SU-DHL-6 (cell line): ENCODE measurements around the gene GPR176.
A peak's percentile ranks its signal among the peaks of the same experiment; 100 is the strongest.

Experiments
- H2AFZ ChIP-seq: fragments of 200-600 bp; sonication (generic); 2 replicates; pipeline ENCODE4 v1.6.1; 2014; ENCODE audit warnings: low read depth, mild to moderate bottlenecking, moderate library complexity, mixed read lengths, antibody characterized with exemption, low read length; ENCODE audit not compliant: severe bottlenecking
- H3F3A ChIP-seq: fragments of 200-600 bp; shearing (Covaris generic); 2 replicates; pipeline ENCODE4 v1.6.0; 2016; ENCODE audit warnings: antibody characterized with exemption, mild to moderate bottlenecking; ENCODE audit not compliant: insufficient read depth
- H3K27ac ChIP-seq: fragments of 200-600 bp; sonication (generic); 2 replicates; pipeline ENCODE4 v1.5.1; 2016; ENCODE audit warnings: low read depth, mild to moderate bottlenecking, low read length, moderate library complexity, mixed read lengths
- H3K27me3 ChIP-seq: fragments of 200-600 bp; sonication (generic), shearing (Covaris generic); 2 replicates; pipeline ENCODE4 v1.6.0; 2014; ENCODE audit warnings: mild to moderate bottlenecking, low read length
- H3K36me3 ChIP-seq: fragments of 200-600 bp; sonication (generic); 2 replicates; pipeline ENCODE4 v1.6.1; 2014; ENCODE audit warnings: mild to moderate bottlenecking, low read length, mixed read lengths
- H3K4me2 ChIP-seq: fragments of 300-600, 200-600 bp; shearing (Covaris generic), sonication (generic); 2 replicates; pipeline ENCODE4 v1.6.0; 2014; ENCODE audit warnings: low read length, low read depth, mild to moderate bottlenecking; ENCODE audit not compliant: poor library complexity, severe bottlenecking
- H3K4me3 ChIP-seq: fragments of 200-600 bp; sonication (generic); 2 replicates; pipeline ENCODE4 v1.5.1; 2014; ENCODE audit warnings: antibody characterized with exemption, low read length, mild to moderate bottlenecking, mixed read lengths; ENCODE audit not compliant: insufficient read depth, poor library complexity, severe bottlenecking
- H3K79me2 ChIP-seq: fragments of 200-600 bp; sonication (generic); 2 replicates; pipeline ENCODE4 v1.6.1; 2014; ENCODE audit warnings: mild to moderate bottlenecking, low read length, moderate library complexity; ENCODE audit not compliant: insufficient read depth
- H3K9ac ChIP-seq: fragments of 200-600 bp; sonication (generic); 2 replicates; pipeline ENCODE4 v1.7.0; 2014; ENCODE audit warnings: mild to moderate bottlenecking, low read length
- H3K9me2 ChIP-seq: fragments of 200-600 bp; sonication (generic); replicated peaks from 2 replicates; pipeline ENCODE4 v1.6.1; 2014; ENCODE audit warnings: low read length; ENCODE audit not compliant: insufficient read depth
- H3K9me3 ChIP-seq: fragments of 200-600 bp; sonication (generic); 2 replicates; pipeline ENCODE4 v1.6.1; 2014; ENCODE audit warnings: low read length, mixed read lengths; ENCODE audit not compliant: insufficient read depth
- H4K20me1 ChIP-seq: fragments of 200-600 bp; sonication (generic); 2 replicates; pipeline ENCODE4 v1.6.1; 2014; ENCODE audit warnings: low read depth, mild to moderate bottlenecking, antibody characterized with exemption, low read length, moderate library complexity, mixed read lengths
- EZH2phosphoT487 ChIP-seq: fragments of 200-600 bp; sonication (generic), shearing (Covaris generic); conservative IDR thresholded peaks from 2 replicates; pipeline ENCODE4 v1.6.1; 2018; ENCODE audit warnings: mild to moderate bottlenecking, antibody characterized with exemption, low read length, moderate library complexity, mixed read lengths
- TF ChIP-seq, protein P1 (sequence below): fragments of 200-600 bp; sonication (generic); IDR thresholded peaks from one replicate; pipeline ENCODE4 v1.5.1; 2017; ENCODE audit warnings: antibody characterized with exemption, mild to moderate bottlenecking, low read length, moderate library complexity; ENCODE audit not compliant: insufficient read depth, poor library complexity, severe bottlenecking

Gene GPR176

DNA sequence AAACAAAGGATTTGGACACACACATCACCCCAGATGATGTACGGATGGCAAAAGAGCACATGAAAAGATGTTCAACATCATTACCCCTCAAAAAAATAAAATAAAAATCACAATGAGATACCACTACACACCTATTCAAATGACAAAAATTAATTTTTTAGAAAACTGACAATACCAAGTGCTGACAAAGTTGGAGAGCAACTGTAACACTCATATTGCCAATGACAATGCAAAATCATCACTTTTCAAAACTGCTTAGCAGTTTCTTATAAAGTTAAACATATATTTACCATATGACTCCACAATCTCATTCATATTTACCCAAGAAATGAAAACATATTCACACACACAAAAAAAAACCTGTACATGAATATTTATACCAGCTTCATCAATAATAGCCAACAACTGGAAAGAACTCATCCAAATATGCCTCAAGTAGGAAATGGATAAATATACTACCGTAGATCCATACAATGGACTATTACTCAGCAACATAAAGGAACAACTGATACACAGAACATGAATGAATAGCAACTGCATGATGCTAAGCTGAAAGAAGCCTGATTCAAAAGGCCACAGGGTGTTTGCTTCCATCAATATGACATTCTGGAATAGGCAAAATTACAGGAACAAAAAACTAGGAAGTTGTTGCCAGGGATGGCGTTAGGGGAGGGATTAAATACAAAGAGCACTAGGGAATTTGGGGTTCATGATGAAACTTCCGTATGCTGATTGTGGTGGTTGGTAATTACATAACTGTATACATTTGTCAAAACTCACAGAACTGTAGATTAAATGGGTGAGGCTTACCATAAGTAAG lies 138.7 kb downstream of the GPR176 start:
- no peak overlapping the region for H3K27ac ChIP-seq

DNA sequence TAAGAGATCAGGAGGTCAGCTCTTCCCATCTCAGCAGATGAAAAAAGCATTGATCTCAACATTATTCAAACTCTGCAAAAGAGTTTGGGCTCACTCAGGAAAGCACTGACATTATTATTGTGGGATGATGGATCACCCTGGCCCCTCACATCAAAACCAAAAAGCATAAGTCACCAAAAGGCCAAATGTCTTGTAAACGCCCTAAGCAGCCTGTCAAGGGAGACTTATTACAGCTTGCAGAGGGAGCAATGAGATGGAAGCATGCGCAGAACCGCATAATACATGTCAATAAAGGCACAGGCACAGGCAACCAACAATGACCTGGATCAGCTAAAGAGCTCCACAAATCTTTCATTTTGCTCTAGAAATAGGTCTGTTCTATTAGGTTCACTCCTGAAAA lies 142.0 kb downstream of the GPR176 start:
- H3K36me3 ChIP-seq: no peaks in the 10 kb centered on the region
- H3K4me2 ChIP-seq: no peak overlapping the region
- TF ChIP-seq, protein P1, sequence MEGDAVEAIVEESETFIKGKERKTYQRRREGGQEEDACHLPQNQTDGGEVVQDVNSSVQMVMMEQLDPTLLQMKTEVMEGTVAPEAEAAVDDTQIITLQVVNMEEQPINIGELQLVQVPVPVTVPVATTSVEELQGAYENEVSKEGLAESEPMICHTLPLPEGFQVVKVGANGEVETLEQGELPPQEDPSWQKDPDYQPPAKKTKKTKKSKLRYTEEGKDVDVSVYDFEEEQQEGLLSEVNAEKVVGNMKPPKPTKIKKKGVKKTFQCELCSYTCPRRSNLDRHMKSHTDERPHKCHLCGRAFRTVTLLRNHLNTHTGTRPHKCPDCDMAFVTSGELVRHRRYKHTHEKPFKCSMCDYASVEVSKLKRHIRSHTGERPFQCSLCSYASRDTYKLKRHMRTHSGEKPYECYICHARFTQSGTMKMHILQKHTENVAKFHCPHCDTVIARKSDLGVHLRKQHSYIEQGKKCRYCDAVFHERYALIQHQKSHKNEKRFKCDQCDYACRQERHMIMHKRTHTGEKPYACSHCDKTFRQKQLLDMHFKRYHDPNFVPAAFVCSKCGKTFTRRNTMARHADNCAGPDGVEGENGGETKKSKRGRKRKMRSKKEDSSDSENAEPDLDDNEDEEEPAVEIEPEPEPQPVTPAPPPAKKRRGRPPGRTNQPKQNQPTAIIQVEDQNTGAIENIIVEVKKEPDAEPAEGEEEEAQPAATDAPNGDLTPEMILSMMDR: no peak
- no peak for TF ChIP-seq EZH2phosphoT487

More for the DNA sequence above, 138.7 kb downstream of the GPR176 start:
- no peak overlapping the region for H3K9ac ChIP-seq
- H4K20me1 ChIP-seq: no peaks in the 10 kb centered on the region
- peak overlapping the region; percentile 59 for H3K4me2 ChIP-seq
- H3K9me2 ChIP-seq: no peaks in the 10 kb centered on the region
- H3K9me3 ChIP-seq: no peaks in the 10 kb centered on the region
- no peaks in the 10 kb centered on the region for H3K36me3 ChIP-seq
- no peaks in the 10 kb centered on the region for H3K27me3 ChIP-seq
- H3K79me2 ChIP-seq: no peaks in the 10 kb centered on the region
- TF ChIP-seq, protein P1: no peak
- no peak for TF ChIP-seq EZH2phosphoT487
- H3K4me3 ChIP-seq: no peak overlapping the region
- peak overlapping the region; percentile 89 for H2AFZ ChIP-seq
- peaks cover 4% of the 10 kb centered on the region; the same call in 1 of the 2 replicates for H3F3A ChIP-seq

DNA sequence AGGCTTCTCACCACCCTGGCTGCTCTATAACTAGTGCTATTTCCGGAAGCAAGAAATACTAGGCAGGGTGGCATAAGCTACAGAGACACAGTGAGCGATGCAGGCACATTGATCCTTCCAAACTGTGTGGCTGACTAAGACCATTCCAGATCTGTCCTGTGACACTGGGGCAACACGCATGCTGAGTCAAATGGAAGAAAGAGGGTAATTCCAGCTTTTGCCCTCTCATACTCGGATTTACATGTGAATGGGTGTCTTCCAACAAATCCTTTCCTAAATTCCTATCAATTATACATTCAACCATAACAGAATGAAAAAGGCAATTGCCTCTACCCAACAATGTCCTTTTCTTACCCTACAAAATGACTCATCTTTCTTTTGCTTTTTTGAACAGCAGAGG lies 142.6 kb downstream of the GPR176 start:
- no peak overlapping the region for H3K4me2 ChIP-seq
- H4K20me1 ChIP-seq: no peaks in the 10 kb centered on the region
- no peaks in the 10 kb centered on the region for H3K79me2 ChIP-seq
- no peaks in the 10 kb centered on the region for H3K27me3 ChIP-seq
- H2AFZ ChIP-seq: no peak overlapping the region
- no peaks in the 10 kb centered on the region for H3K36me3 ChIP-seq
- no peaks in the 10 kb centered on the region for H3F3A ChIP-seq
- H3K9ac ChIP-seq: no peak overlapping the region
- no peak overlapping the region for H3K27ac ChIP-seq
- no peaks in the 10 kb centered on the region for H3K9me2 ChIP-seq
- no peak overlapping the region for H3K4me3 ChIP-seq
- TF ChIP-seq EZH2phosphoT487: no peak
- TF ChIP-seq, protein P1: no peak
- H3K9me3 ChIP-seq: no peaks in the 10 kb centered on the region

More for the DNA sequence above, 142.0 kb downstream of the GPR176 start:
- no peaks in the 10 kb centered on the region for H3F3A ChIP-seq
- no peaks in the 10 kb centered on the region for H3K9me3 ChIP-seq
- no peaks in the 10 kb centered on the region for H3K9me2 ChIP-seq
- no peak overlapping the region for H3K9ac ChIP-seq
- no peaks in the 10 kb centered on the region for H4K20me1 ChIP-seq
- no peak overlapping the region for H3K4me3 ChIP-seq
- H3K27me3 ChIP-seq: no peaks in the 10 kb centered on the region
- no peaks in the 10 kb centered on the region for H3K79me2 ChIP-seq
- H3K27ac ChIP-seq: no peak overlapping the region
- H2AFZ ChIP-seq: no peak overlapping the region
